Measurements from ENCODE around the gene FARP2. TPM values are rescaled to one million over a fixed set of nuclear protein-coding genes. Genes with fewer than 3 reads are reported as not detected.
A peak's percentile ranks its signal among the peaks of the same experiment; 100 is the strongest.

The FARP2 gene
- total and polyA plus RNA-seq, 2 of the 13 experiments (the other 11 are each of a cell fraction or from before 2014, with no cell fraction given), result 28.0 to 45.4 TPM

DNA sequence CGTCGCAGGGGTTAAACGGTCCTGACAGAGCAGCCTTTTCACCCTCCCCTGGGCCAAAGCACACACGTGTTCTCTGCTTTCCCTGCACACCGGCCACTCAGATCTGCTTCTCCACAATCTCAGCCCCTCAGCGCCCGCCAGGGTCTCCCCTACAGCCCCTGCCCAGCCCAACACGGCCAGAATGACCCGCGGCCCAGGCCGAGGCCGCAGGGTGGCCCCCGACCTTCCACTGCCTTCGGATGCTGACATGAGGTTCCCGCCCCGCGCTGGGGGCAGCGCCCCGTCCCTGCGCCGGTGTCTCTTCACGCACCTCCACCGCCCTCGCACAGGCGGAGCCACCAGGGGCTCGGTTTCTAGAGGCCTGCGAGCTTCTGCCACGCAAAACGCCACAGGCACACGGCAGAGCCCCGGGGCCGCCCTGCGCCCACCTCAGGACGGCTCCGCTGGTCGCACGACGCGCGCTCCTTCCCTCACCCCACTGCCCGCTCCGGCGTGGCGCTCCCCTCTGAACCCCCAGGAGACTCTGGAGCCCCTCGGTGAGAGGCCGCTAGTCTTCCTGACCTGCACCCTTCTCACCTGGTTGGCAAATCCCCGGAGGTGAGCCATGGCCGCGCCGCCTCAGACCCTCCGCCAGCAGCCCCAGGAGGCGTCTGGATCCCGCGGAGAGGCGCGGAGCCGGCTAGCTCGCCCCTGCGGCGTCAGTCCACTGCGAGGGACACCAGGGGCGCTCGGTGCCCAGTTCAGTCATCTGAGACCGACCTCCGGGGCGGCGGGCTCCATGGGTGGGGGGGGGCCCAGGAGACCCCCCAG lies 151.6 kb downstream of the FARP2 start (continued):
- TF ChIP-seq, protein P1, sequence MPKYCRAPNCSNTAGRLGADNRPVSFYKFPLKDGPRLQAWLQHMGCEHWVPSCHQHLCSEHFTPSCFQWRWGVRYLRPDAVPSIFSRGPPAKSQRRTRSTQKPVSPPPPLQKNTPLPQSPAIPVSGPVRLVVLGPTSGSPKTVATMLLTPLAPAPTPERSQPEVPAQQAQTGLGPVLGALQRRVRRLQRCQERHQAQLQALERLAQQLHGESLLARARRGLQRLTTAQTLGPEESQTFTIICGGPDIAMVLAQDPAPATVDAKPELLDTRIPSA (CRISPR knock-in tag; IDR thresholded peaks at IDR 0.05; ENCODE audit: borderline replicate concordance), result no peak
- TF ChIP-seq MYC (CRISPR knock-in tag; IDR thresholded peaks at IDR 0.05; ENCODE audit: borderline replicate concordance), result peak; percentile 75
- TF ChIP-seq, protein P2, sequence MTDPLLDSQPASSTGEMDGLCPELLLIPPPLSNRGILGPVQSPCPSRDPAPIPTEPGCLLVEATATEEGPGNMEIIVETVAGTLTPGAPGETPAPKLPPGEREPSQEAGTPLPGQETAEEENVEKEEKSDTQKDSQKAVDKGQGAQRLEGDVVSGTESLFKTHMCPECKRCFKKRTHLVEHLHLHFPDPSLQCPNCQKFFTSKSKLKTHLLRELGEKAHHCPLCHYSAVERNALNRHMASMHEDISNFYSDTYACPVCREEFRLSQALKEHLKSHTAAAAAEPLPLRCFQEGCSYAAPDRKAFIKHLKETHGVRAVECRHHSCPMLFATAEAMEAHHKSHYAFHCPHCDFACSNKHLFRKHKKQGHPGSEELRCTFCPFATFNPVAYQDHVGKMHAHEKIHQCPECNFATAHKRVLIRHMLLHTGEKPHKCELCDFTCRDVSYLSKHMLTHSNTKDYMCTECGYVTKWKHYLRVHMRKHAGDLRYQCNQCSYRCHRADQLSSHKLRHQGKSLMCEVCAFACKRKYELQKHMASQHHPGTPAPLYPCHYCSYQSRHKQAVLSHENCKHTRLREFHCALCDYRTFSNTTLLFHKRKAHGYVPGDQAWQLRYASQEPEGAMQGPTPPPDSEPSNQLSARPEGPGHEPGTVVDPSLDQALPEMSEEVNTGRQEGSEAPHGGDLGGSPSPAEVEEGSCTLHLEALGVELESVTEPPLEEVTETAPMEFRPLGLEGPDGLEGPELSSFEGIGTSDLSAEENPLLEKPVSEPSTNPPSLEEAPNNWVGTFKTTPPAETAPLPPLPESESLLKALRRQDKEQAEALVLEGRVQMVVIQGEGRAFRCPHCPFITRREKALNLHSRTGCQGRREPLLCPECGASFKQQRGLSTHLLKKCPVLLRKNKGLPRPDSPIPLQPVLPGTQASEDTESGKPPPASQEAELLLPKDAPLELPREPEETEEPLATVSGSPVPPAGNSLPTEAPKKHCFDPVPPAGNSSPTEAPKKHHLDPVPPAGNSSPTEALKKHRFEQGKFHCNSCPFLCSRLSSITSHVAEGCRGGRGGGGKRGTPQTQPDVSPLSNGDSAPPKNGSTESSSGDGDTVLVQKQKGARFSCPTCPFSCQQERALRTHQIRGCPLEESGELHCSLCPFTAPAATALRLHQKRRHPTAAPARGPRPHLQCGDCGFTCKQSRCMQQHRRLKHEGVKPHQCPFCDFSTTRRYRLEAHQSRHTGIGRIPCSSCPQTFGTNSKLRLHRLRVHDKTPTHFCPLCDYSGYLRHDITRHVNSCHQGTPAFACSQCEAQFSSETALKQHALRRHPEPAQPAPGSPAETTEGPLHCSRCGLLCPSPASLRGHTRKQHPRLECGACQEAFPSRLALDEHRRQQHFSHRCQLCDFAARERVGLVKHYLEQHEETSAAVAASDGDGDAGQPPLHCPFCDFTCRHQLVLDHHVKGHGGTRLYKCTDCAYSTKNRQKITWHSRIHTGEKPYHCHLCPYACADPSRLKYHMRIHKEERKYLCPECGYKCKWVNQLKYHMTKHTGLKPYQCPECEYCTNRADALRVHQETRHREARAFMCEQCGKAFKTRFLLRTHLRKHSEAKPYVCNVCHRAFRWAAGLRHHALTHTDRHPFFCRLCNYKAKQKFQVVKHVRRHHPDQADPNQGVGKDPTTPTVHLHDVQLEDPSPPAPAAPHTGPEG (CRISPR knock-in tag; IDR thresholded peaks at IDR 0.05), result peak; percentile 47; the same call in 1 of the 2 replicates
- TF ChIP-seq, protein P3, sequence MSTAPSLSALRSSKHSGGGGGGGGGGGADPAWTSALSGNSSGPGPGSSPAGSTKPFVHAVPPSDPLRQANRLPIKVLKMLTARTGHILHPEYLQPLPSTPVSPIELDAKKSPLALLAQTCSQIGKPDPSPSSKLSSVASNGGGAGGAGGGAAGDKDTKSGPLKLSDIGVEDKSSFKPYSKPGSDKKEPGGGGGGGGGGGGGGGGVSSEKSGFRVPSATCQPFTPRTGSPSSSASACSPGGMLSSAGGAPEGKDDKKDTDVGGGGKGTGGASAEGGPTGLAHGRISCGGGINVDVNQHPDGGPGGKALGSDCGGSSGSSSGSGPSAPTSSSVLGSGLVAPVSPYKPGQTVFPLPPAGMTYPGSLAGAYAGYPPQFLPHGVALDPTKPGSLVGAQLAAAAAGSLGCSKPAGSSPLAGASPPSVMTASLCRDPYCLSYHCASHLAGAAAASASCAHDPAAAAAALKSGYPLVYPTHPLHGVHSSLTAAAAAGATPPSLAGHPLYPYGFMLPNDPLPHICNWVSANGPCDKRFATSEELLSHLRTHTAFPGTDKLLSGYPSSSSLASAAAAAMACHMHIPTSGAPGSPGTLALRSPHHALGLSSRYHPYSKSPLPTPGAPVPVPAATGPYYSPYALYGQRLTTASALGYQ (CRISPR knock-in tag; IDR thresholded peaks at IDR 0.05), result no peak
- TF ChIP-seq LCORL (IDR thresholded peaks at IDR 0.05), result no peak
- no peak; the same call in 1 of the 2 replicates for TF ChIP-seq LCORL (CRISPR knock-in tag; IDR thresholded peaks at IDR 0.05)
- TF ChIP-seq, protein P4, sequence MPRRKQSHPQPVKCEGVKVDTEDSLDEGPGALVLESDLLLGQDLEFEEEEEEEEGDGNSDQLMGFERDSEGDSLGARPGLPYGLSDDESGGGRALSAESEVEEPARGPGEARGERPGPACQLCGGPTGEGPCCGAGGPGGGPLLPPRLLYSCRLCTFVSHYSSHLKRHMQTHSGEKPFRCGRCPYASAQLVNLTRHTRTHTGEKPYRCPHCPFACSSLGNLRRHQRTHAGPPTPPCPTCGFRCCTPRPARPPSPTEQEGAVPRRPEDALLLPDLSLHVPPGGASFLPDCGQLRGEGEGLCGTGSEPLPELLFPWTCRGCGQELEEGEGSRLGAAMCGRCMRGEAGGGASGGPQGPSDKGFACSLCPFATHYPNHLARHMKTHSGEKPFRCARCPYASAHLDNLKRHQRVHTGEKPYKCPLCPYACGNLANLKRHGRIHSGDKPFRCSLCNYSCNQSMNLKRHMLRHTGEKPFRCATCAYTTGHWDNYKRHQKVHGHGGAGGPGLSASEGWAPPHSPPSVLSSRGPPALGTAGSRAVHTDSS (CRISPR knock-in tag; conservative IDR thresholded peaks at IDR 0.05), result no peak
- TF ChIP-seq ZNF567 (CRISPR knock-in tag; IDR thresholded peaks at IDR 0.05; ENCODE audit: borderline replicate concordance), result peak; percentile 45; the same call in 1 of the 2 replicates
- TF ChIP-seq CBFB (CRISPR knock-in tag; IDR thresholded peaks at IDR 0.05), result peak; percentile 56; the same call in 1 of the 2 replicates
- TF ChIP-seq, protein P5, sequence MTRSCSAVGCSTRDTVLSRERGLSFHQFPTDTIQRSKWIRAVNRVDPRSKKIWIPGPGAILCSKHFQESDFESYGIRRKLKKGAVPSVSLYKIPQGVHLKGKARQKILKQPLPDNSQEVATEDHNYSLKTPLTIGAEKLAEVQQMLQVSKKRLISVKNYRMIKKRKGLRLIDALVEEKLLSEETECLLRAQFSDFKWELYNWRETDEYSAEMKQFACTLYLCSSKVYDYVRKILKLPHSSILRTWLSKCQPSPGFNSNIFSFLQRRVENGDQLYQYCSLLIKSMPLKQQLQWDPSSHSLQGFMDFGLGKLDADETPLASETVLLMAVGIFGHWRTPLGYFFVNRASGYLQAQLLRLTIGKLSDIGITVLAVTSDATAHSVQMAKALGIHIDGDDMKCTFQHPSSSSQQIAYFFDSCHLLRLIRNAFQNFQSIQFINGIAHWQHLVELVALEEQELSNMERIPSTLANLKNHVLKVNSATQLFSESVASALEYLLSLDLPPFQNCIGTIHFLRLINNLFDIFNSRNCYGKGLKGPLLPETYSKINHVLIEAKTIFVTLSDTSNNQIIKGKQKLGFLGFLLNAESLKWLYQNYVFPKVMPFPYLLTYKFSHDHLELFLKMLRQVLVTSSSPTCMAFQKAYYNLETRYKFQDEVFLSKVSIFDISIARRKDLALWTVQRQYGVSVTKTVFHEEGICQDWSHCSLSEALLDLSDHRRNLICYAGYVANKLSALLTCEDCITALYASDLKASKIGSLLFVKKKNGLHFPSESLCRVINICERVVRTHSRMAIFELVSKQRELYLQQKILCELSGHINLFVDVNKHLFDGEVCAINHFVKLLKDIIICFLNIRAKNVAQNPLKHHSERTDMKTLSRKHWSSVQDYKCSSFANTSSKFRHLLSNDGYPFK (CRISPR knock-in tag; IDR thresholded peaks at IDR 0.05; ENCODE audit: borderline replicate concordance), result 0 out of 2 replicates have a peak, but pooled peaks have one; percentile 30
- no peak for TF ChIP-seq ZNF672 (CRISPR knock-in tag; IDR thresholded peaks at IDR 0.05)
- TF ChIP-seq, protein P6, sequence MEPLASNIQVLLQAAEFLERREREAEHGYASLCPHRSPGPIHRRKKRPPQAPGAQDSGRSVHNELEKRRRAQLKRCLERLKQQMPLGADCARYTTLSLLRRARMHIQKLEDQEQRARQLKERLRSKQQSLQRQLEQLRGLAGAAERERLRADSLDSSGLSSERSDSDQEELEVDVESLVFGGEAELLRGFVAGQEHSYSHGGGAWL (CRISPR knock-in tag; IDR thresholded peaks at IDR 0.05), result peak; percentile 55; the same call in 1 of the 2 replicates
- TF ChIP-seq TARDBP (CRISPR knock-in tag; IDR thresholded peaks at IDR 0.05), result no peak; the same call in 1 of the 2 replicates
- 0 out of 2 replicates have a peak, but pooled peaks have one; percentile 36 for TF ChIP-seq ZNF839 (CRISPR knock-in tag; IDR thresholded peaks at IDR 0.05; ENCODE audit: borderline replicate concordance)

All from HepG2 (cell line).